DOHH2 (cell line): ENCODE data around the gene SPATA12.

Experiments
- H3F3A ChIP-seq: fragments of 200-600 bp; sonication (generic), shearing (Covaris generic); 2 replicates; pipeline ENCODE4 v1.6.0; 2016; ENCODE audit warnings: antibody characterized with exemption, mild to moderate bottlenecking; ENCODE audit not compliant: control insufficient read depth, insufficient read depth
- H3K27ac ChIP-seq: fragments of 200-600 bp; sonication (generic); 2 replicates; pipeline ENCODE4 v1.5.1; 2014; ENCODE audit warnings: low read depth, mild to moderate bottlenecking, low read length, moderate library complexity
- H3K27me3 ChIP-seq: fragments of 200-600 bp; sonication (generic); 2 replicates; pipeline ENCODE4 v1.6.1; 2014; ENCODE audit warnings: mild to moderate bottlenecking, low read length, mixed read lengths; ENCODE audit not compliant: control insufficient read depth
- H3K36me3 ChIP-seq: fragments of 200-600 bp; sonication (generic); 2 replicates; pipeline ENCODE4 v1.6.1; 2014; ENCODE audit warnings: mild to moderate bottlenecking, low read length, moderate library complexity, mixed read lengths; ENCODE audit not compliant: control insufficient read depth
- H3K4me1 ChIP-seq: fragments of 200-600 bp; sonication (generic); 2 replicates; pipeline ENCODE4 v1.6.1; 2014; ENCODE audit warnings: mild to moderate bottlenecking, low read length, mixed read lengths; ENCODE audit not compliant: control insufficient read depth
- H3K4me2 ChIP-seq: fragments of 200-600 bp; sonication (generic); 2 replicates; pipeline ENCODE4 v1.6.0; 2014; ENCODE audit warnings: mild to moderate bottlenecking, low read length, moderate library complexity
- H3K4me3 ChIP-seq: fragments of 200-600 bp; sonication (generic); 2 replicates; pipeline ENCODE4 v1.5.1; 2014; ENCODE audit warnings: mild to moderate bottlenecking, low read length, mixed read lengths
- H3K79me2 ChIP-seq: fragments of 200-600 bp; sonication (generic); 2 replicates; pipeline ENCODE4 v1.6.1; 2014; ENCODE audit warnings: mild to moderate bottlenecking, low read length, mixed read lengths; ENCODE audit not compliant: control insufficient read depth
- H3K9me2 ChIP-seq: fragments of 200-600 bp; sonication (generic); replicated peaks from 2 replicates; pipeline ENCODE4 v1.6.1; 2014; ENCODE audit warnings: mild to moderate bottlenecking, low read length, mixed read lengths; ENCODE audit not compliant: control insufficient read depth
- H3K9me3 ChIP-seq: fragments of 200-600 bp; sonication (generic); 2 replicates; pipeline ENCODE4 v1.6.1; 2014; ENCODE audit warnings: antibody characterized with exemption, low read length, mixed read lengths; ENCODE audit not compliant: control insufficient read depth, insufficient read depth
- H4K20me1 ChIP-seq: fragments of 200-600 bp; sonication (generic); 2 replicates; pipeline ENCODE4 v1.6.0; 2014; ENCODE audit warnings: low read depth, mild to moderate bottlenecking, antibody characterized with exemption, low read length, moderate library complexity; ENCODE audit not compliant: control insufficient read depth, insufficient read depth
- EZH2phosphoT487 ChIP-seq: fragments of 200-600 bp; sonication (generic); IDR thresholded peaks from 2 replicates; pipeline ENCODE4 v1.6.1; 2017; ENCODE audit warnings: borderline replicate concordance, mild to moderate bottlenecking, antibody characterized with exemption, low read length, moderate library complexity, mixed read lengths
- TF ChIP-seq, protein P1 (sequence below): fragments of 200-600 bp; sonication (generic); IDR thresholded peaks from one replicate; pipeline ENCODE4 v1.5.1; 2014; ENCODE audit warnings: antibody characterized with exemption, mild to moderate bottlenecking, low read depth, low read length; ENCODE audit not compliant: poor library complexity, severe bottlenecking

Gene SPATA12

DNA sequence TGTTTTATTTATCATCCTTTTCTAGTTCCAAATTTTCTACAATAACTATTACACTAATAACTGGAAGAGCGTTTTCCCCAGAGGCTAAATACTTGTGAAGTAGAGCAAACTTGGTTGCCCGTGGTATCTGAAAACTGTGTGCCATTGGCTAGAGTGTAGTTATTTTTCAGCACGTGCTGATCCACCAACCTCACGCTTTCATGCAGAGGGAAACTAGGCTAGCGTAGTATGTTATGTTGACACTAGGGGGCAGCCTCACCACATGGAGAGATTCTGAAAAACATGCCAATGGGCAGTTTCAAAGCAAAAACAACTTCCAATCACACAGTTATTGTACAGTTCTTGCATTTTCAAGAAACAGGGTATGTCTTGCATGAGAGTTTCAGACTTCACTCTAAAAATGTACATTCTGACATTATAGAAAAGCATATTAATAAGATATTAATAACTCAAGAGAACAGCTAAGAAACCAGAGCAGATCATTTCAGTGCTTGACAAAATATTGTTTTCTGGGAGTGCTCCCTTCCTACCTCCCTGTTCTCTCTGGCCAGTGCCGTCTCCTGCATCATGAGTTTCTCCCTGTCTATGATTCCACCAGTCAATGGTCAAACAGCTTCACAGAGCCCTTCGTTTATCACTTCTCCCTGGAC is 39.7 kb downstream of the SPATA12 start:
- no peaks in the 10 kb centered on the region for H3K36me3 ChIP-seq
- TF ChIP-seq EZH2phosphoT487 = no peak
- TF ChIP-seq, protein P1, sequence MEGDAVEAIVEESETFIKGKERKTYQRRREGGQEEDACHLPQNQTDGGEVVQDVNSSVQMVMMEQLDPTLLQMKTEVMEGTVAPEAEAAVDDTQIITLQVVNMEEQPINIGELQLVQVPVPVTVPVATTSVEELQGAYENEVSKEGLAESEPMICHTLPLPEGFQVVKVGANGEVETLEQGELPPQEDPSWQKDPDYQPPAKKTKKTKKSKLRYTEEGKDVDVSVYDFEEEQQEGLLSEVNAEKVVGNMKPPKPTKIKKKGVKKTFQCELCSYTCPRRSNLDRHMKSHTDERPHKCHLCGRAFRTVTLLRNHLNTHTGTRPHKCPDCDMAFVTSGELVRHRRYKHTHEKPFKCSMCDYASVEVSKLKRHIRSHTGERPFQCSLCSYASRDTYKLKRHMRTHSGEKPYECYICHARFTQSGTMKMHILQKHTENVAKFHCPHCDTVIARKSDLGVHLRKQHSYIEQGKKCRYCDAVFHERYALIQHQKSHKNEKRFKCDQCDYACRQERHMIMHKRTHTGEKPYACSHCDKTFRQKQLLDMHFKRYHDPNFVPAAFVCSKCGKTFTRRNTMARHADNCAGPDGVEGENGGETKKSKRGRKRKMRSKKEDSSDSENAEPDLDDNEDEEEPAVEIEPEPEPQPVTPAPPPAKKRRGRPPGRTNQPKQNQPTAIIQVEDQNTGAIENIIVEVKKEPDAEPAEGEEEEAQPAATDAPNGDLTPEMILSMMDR = peak; percentile 83
- no peak overlapping the region for H3K4me3 ChIP-seq
- H3F3A ChIP-seq = no peaks in the 10 kb centered on the region
- peaks cover 4% of the 10 kb centered on the region; the same call in 1 of the 2 replicates for H3K4me1 ChIP-seq
- H3K4me2 ChIP-seq = no peak overlapping the region
- H4K20me1 ChIP-seq = no peaks in the 10 kb centered on the region
- H3K79me2 ChIP-seq = no peaks in the 10 kb centered on the region
- no peaks in the 10 kb centered on the region for H3K9me2 ChIP-seq
- peaks cover 15% of the 10 kb centered on the region for H3K27me3 ChIP-seq
- no peak overlapping the region for H3K27ac ChIP-seq
- no peaks in the 10 kb centered on the region for H3K9me3 ChIP-seq

DNA sequence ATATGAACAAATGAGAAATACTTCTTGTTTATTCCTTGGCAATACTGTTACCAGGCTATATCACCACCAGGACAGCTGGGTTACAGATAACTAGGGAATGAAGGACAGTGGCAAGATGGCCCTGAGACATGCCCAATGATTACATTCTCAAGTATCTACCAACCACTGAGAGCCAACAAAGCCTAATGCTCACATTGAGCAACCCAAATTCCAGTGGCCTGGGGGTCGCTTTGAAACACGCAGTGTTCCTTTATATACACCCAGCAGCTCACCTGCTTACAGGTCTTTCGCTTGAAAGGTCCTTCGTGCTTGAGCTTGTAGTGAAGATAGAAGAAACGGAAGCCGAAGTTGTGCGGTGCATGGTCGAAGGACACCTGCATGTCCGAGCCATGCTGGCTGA is 45.1 kb downstream of the SPATA12 start:
- Histone ChIP-seq H3K9me3 (no peaks in the 10 kb centered on the region), H3K27me3 (peaks cover 3% of the 10 kb centered on the region; the same call in 1 of the 2 replicates), H3K4me2 (no peak overlapping the region), H3K4me3 (no peak overlapping the region), H3K4me1 (no peaks in the 10 kb centered on the region), H3K27ac (no peak overlapping the region), H3K36me3 (no peaks in the 10 kb centered on the region), H3F3A (no peaks in the 10 kb centered on the region), H3K79me2 (no peaks in the 10 kb centered on the region), H4K20me1 (no peaks in the 10 kb centered on the region), H3K9me2 (no peaks in the 10 kb centered on the region)
- TF ChIP-seq EZH2phosphoT487 = no peak

DNA sequence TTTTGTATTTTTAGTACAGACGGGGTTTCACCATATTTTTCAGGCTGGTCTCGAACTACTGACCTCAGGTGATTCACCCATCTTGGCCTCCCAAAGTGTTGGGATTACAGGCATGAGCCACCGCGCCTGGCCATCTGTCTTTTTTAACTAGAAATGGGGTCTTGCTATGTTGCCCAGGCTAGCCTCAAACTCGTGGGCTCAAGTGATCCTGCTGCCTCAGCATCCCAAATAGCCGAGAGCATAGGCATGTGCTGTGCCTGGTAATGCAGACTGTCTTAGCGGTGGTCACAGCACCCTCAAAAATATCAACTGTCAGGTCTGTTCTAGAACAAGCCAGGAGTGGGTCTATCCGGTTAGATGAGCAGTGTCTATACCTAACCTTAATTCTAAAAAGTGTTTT is 48.2 kb downstream of the SPATA12 start:
- Histone ChIP-seq H3K9me3 (no peaks in the 10 kb centered on the region), H3K4me2 (no peak overlapping the region), H3F3A (no peaks in the 10 kb centered on the region), H3K27ac (no peak overlapping the region), H3K9me2 (no peaks in the 10 kb centered on the region), H4K20me1 (no peaks in the 10 kb centered on the region), H3K27me3 (peaks cover 3% of the 10 kb centered on the region; the same call in 1 of the 2 replicates), H3K4me3 (no peak overlapping the region), H3K79me2 (no peaks in the 10 kb centered on the region), H3K4me1 (no peaks in the 10 kb centered on the region), H3K36me3 (no peaks in the 10 kb centered on the region)
- TF ChIP-seq, protein P1 = no peak
- TF ChIP-seq EZH2phosphoT487 = no peak

DNA sequence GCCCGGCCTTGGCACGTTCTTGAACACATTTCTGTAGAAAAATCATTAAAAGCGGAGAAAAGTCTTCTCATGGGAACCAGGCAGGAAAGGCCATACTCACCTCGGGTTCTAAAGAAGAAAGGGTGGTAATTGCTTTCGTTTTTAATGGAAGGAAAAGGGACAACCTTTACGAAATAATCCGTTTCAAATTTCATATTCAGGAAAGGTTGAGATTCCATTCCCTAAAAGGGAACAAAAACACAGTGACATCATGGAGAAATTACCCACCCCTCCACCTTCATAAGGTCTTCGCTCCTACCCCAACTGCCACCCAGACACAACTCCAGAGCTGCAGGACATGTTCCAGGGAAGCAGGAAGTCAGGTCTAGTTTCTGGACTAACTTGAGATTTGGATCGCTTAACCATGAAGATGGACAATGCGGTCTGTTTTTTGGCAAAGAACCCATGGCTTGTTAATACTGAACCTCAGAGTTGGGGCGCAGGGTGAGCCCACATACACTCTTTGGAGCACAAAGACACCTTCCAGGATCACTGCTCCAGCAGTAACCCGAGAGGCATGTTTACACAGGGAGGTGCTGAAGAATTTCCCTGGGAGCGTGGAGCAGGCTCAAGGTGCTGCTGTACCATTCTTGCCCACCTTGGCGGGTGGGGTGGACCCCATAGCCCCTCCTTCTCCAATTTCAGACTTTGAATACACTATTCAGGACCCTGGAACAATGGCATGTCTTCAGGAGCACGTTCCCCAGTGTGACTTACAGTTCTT is 49.2 kb downstream of the SPATA12 start:
- no peaks in the 10 kb centered on the region for H3K9me2 ChIP-seq
- TF ChIP-seq EZH2phosphoT487 = no peak
- TF ChIP-seq, protein P1 = no peak
- no peak overlapping the region for H3K4me2 ChIP-seq

More for the DNA sequence above, 49.2 kb downstream of the SPATA12 start:
- Histone ChIP-seq H3K27ac (no peak overlapping the region), H4K20me1 (no peaks in the 10 kb centered on the region), H3K36me3 (no peaks in the 10 kb centered on the region), H3K79me2 (no peaks in the 10 kb centered on the region), H3K27me3 (no peaks in the 10 kb centered on the region), H3F3A (no peaks in the 10 kb centered on the region), H3K4me3 (no peak overlapping the region), H3K4me1 (no peaks in the 10 kb centered on the region), H3K9me3 (no peaks in the 10 kb centered on the region)
